DOHH2 (cell line): ENCODE data around the gene SH3RF3.

Source experiments
- H3F3A ChIP-seq: fragments of 200-600 bp; sonication (generic), shearing (Covaris generic); 2 replicates; pipeline ENCODE4 v1.6.0; 2016; ENCODE audit warnings: antibody characterized with exemption, mild to moderate bottlenecking; ENCODE audit not compliant: control insufficient read depth, insufficient read depth
- H3K27ac ChIP-seq: fragments of 200-600 bp; sonication (generic); 2 replicates; pipeline ENCODE4 v1.5.1; 2014; ENCODE audit warnings: low read depth, mild to moderate bottlenecking, low read length, moderate library complexity
- H3K27me3 ChIP-seq: fragments of 200-600 bp; sonication (generic); 2 replicates; pipeline ENCODE4 v1.6.1; 2014; ENCODE audit warnings: mild to moderate bottlenecking, low read length, mixed read lengths; ENCODE audit not compliant: control insufficient read depth
- H3K36me3 ChIP-seq: fragments of 200-600 bp; sonication (generic); 2 replicates; pipeline ENCODE4 v1.6.1; 2014; ENCODE audit warnings: mild to moderate bottlenecking, low read length, moderate library complexity, mixed read lengths; ENCODE audit not compliant: control insufficient read depth
- H3K4me1 ChIP-seq: fragments of 200-600 bp; sonication (generic); 2 replicates; pipeline ENCODE4 v1.6.1; 2014; ENCODE audit warnings: mild to moderate bottlenecking, low read length, mixed read lengths; ENCODE audit not compliant: control insufficient read depth
- H3K4me2 ChIP-seq: fragments of 200-600 bp; sonication (generic); 2 replicates; pipeline ENCODE4 v1.6.0; 2014; ENCODE audit warnings: mild to moderate bottlenecking, low read length, moderate library complexity
- H3K4me3 ChIP-seq: fragments of 200-600 bp; sonication (generic); 2 replicates; pipeline ENCODE4 v1.5.1; 2014; ENCODE audit warnings: mild to moderate bottlenecking, low read length, mixed read lengths
- H3K79me2 ChIP-seq: fragments of 200-600 bp; sonication (generic); 2 replicates; pipeline ENCODE4 v1.6.1; 2014; ENCODE audit warnings: mild to moderate bottlenecking, low read length, mixed read lengths; ENCODE audit not compliant: control insufficient read depth
- H3K9me2 ChIP-seq: fragments of 200-600 bp; sonication (generic); replicated peaks from 2 replicates; pipeline ENCODE4 v1.6.1; 2014; ENCODE audit warnings: mild to moderate bottlenecking, low read length, mixed read lengths; ENCODE audit not compliant: control insufficient read depth
- H3K9me3 ChIP-seq: fragments of 200-600 bp; sonication (generic); 2 replicates; pipeline ENCODE4 v1.6.1; 2014; ENCODE audit warnings: antibody characterized with exemption, low read length, mixed read lengths; ENCODE audit not compliant: control insufficient read depth, insufficient read depth
- H4K20me1 ChIP-seq: fragments of 200-600 bp; sonication (generic); 2 replicates; pipeline ENCODE4 v1.6.0; 2014; ENCODE audit warnings: low read depth, mild to moderate bottlenecking, antibody characterized with exemption, low read length, moderate library complexity; ENCODE audit not compliant: control insufficient read depth, insufficient read depth
- CTCF ChIP-seq: fragments of 200-600 bp; sonication (generic); IDR thresholded peaks from one replicate; pipeline ENCODE4 v1.5.1; 2014; ENCODE audit warnings: antibody characterized with exemption, mild to moderate bottlenecking, low read depth, low read length; ENCODE audit not compliant: poor library complexity, severe bottlenecking
- EZH2phosphoT487 ChIP-seq: fragments of 200-600 bp; sonication (generic); IDR thresholded peaks from 2 replicates; pipeline ENCODE4 v1.6.1; 2017; ENCODE audit warnings: borderline replicate concordance, mild to moderate bottlenecking, antibody characterized with exemption, low read length, moderate library complexity, mixed read lengths

Gene SH3RF3

GRCh38 chr2:109080757-109081156 lies 48.2 kb upstream of the SH3RF3 start:
- no peak overlapping the region for H3K4me2 ChIP-seq

GRCh38 chr2:109081374-109081773 lies 47.6 kb upstream of the SH3RF3 start:
- no peaks in the 10 kb centered on the region for H3K36me3 ChIP-seq
- no peak overlapping the region for H3K4me3 ChIP-seq
- no peaks in the 10 kb centered on the region for H3F3A ChIP-seq
- no peaks in the 10 kb centered on the region; the same call in 1 of the 2 replicates for H3K27me3 ChIP-seq
- H3K27ac ChIP-seq: no peak overlapping the region
- no peak overlapping the region for H3K4me2 ChIP-seq
- H4K20me1 ChIP-seq: no peaks in the 10 kb centered on the region
- TF ChIP-seq CTCF: no peak
- no peak for TF ChIP-seq EZH2phosphoT487
- no peaks in the 10 kb centered on the region for H3K9me3 ChIP-seq
- no peaks in the 10 kb centered on the region for H3K79me2 ChIP-seq
- H3K4me1 ChIP-seq: no peaks in the 10 kb centered on the region
- no peaks in the 10 kb centered on the region for H3K9me2 ChIP-seq

More at GRCh38 chr2:109080757-109081156, 48.2 kb upstream of the SH3RF3 start:
- Histone ChIP-seq H3K9me3 (no peaks in the 10 kb centered on the region), H3K4me1 (no peaks in the 10 kb centered on the region), H4K20me1 (no peaks in the 10 kb centered on the region), H3K27me3 (no peaks in the 10 kb centered on the region; the same call in 1 of the 2 replicates), H3K79me2 (no peaks in the 10 kb centered on the region), H3F3A (no peaks in the 10 kb centered on the region), H3K27ac (no peak overlapping the region), H3K4me3 (no peak overlapping the region), H3K36me3 (no peaks in the 10 kb centered on the region), H3K9me2 (no peaks in the 10 kb centered on the region)
- TF ChIP-seq CTCF (no peak), EZH2phosphoT487 (no peak)

- Histone ChIP-seq H3K4me2 (no peak overlapping the region), H3K79me2 (no peaks in the 10 kb centered on the region), H3F3A (no peaks in the 10 kb centered on the region), H3K27ac (no peak overlapping the region), H3K9me2 (no peaks in the 10 kb centered on the region), H3K4me1 (no peaks in the 10 kb centered on the region), H3K9me3 (no peaks in the 10 kb centered on the region), H3K4me3 (no peak overlapping the region), H3K36me3 (no peaks in the 10 kb centered on the region), H4K20me1 (no peaks in the 10 kb centered on the region), H3K27me3 (no peaks in the 10 kb centered on the region)
- TF ChIP-seq EZH2phosphoT487 (no peak), CTCF (no peak)
These were observed 45.2 kb upstream of the SH3RF3 start for GRCh38 chr2:109083771-109084170.
